Measurements from ENCODE around the gene RNF186. TPM values are rescaled to one million over a fixed set of nuclear protein-coding genes. Genes with fewer than 3 reads are reported as not detected.

RNF186 gene
- total RNA-seq, 1 donor from 2014 or later = not detected

GRCh38 chr1:19813643-19813960 lies 1.5 kb downstream of the RNF186 start:
- Mint-ChIP-seq H3K4me3 (no peak overlapping the region), H3K36me3 (ENCODE audit: low read depth) (no peaks in the 10 kb centered on the region), H3K4me1 (peaks cover 16% of the 10 kb centered on the region), H3K9me3 (peaks cover 3% of the 10 kb centered on the region), H3K27me3 (ENCODE audit: low read depth) (no peaks in the 10 kb centered on the region), H3K27ac (ENCODE audit: unreplicated experiment) (no peak overlapping the region)
- no peak for DNase-seq (ENCODE audit: low read depth, low spot score)
- no peak for TF ChIP-seq CTCF (conservative IDR thresholded peaks at IDR 0.05)

- no peak overlapping the region for H3K4me3 Mint-ChIP-seq
Measured at GRCh38 chr1:19812875-19813642, 2.0 kb downstream of the RNF186 start.

GRCh38 chr1:19811206-19811851 lies 3.8 kb downstream of the RNF186 start:
- H3K36me3 Mint-ChIP-seq (ENCODE audit: low read depth) = no peaks in the 10 kb centered on the region
- H3K4me1 Mint-ChIP-seq = peaks cover 24% of the 10 kb centered on the region
- H3K4me3 Mint-ChIP-seq = no peak overlapping the region
- TF ChIP-seq CTCF (conservative IDR thresholded peaks at IDR 0.05) = peak; percentile 59
- H3K27ac Mint-ChIP-seq (ENCODE audit: unreplicated experiment) = no peak overlapping the region
- no peaks in the 10 kb centered on the region for H3K27me3 Mint-ChIP-seq (ENCODE audit: low read depth)
- peaks cover 3% of the 10 kb centered on the region for H3K9me3 Mint-ChIP-seq
- DNase-seq (ENCODE audit: low read depth, low spot score) = peak; percentile 40

More at GRCh38 chr1:19812875-19813642, 2.0 kb downstream of the RNF186 start:
- TF ChIP-seq CTCF (conservative IDR thresholded peaks at IDR 0.05) = no peak
- Mint-ChIP-seq H3K36me3 (ENCODE audit: low read depth) (no peaks in the 10 kb centered on the region), H3K27ac (ENCODE audit: unreplicated experiment) (no peak overlapping the region), H3K27me3 (ENCODE audit: low read depth) (no peaks in the 10 kb centered on the region), H3K4me1 (peaks cover 20% of the 10 kb centered on the region), H3K9me3 (peaks cover 3% of the 10 kb centered on the region)
- DNase-seq (ENCODE audit: low read depth, low spot score) = no peak

GRCh38 chr1:19809044-19809750 lies 5.9 kb downstream of the RNF186 start:
- Mint-ChIP-seq H3K9me3 (peaks cover 3% of the 10 kb centered on the region), H3K36me3 (ENCODE audit: low read depth) (no peaks in the 10 kb centered on the region), H3K4me3 (no peak overlapping the region), H3K4me1 (peaks cover 23% of the 10 kb centered on the region), H3K27ac (ENCODE audit: unreplicated experiment) (peak overlapping the region; percentile 43), H3K27me3 (ENCODE audit: low read depth) (no peaks in the 10 kb centered on the region)
- no peak for TF ChIP-seq CTCF (conservative IDR thresholded peaks at IDR 0.05)
- no peak for DNase-seq (ENCODE audit: low read depth, low spot score)

GRCh38 chr1:19808351-19808750 lies 6.7 kb downstream of the RNF186 start:
- no peaks in the 10 kb centered on the region for H3K36me3 Mint-ChIP-seq (ENCODE audit: low read depth)
- H3K9me3 Mint-ChIP-seq = peaks cover 3% of the 10 kb centered on the region
- peaks cover 16% of the 10 kb centered on the region for H3K4me1 Mint-ChIP-seq
- TF ChIP-seq CTCF (conservative IDR thresholded peaks at IDR 0.05) = no peak
- peak overlapping the region; percentile 43 for H3K27ac Mint-ChIP-seq (ENCODE audit: unreplicated experiment)
- no peak overlapping the region for H3K4me3 Mint-ChIP-seq
- no peak for DNase-seq (ENCODE audit: low read depth, low spot score)
- peaks cover 5% of the 10 kb centered on the region for H3K27me3 Mint-ChIP-seq (ENCODE audit: low read depth)

All from neural crest cell (in vitro differentiated cells).